Mucosa of descending colon (tissue), 3 donors: ENCODE data around the gene NFIB. TPM values are rescaled to one million over a fixed set of nuclear protein-coding genes. Genes with fewer than 3 reads are reported as not detected.

Experiments
- ATAC-seq: fragments of 200-7000 bp; cut with Tn5 transposase; one replicate; pipeline ENCODE4 v1.9.1; 2020; ENCODE audit warnings: mild to moderate bottlenecking, moderate library complexity
- DNase-seq, 3 donors: peaks; one replicate each; pipeline ENCODE4 v3.0.0-alpha.2; 2020
- H3K36me3 ChIP-seq: fragments of 200-600 bp; one replicate; pipeline ENCODE4 v1.8.0; 2021; ENCODE audit warnings: low read depth, mild to moderate bottlenecking
- H3K4me1 ChIP-seq: fragments of 200-600 bp; one replicate; pipeline ENCODE4 v1.8.0; 2021; ENCODE audit warnings: low read depth, mild to moderate bottlenecking
- H3K4me3 ChIP-seq: fragments of 200-600 bp; one replicate; pipeline ENCODE4 v1.8.0; 2021; ENCODE audit warnings: mild to moderate bottlenecking
- H3K9me3 ChIP-seq: fragments of 200-600 bp; one replicate; pipeline ENCODE4 v1.8.0; 2021; ENCODE audit warnings: mild to moderate bottlenecking
- intact Hi-C, 2 donors: fragments of 100-400 bp; cut with DNase I in 1 of 2; cut with micrococcal nuclease in 1 of 2; formaldehyde crosslinking; loops; one replicate each; pipeline versions ENCODE4 v1.11.0 to v1.11.1; 2022; cut with DNase I, micrococcal nuclease
- total RNA-seq, 3 donors: library from RNA; stranded (reverse); fragmentation: NEBNext Ultra II Directional in 2 of 3; extraction: Animal tissue kit (Norgen Biotek cat#: 25700) in 2 of 3; gene quantifications; one replicate each; pipeline versions ENCODE4 v1.2.1 to v1.2.4, GENCODE V29; 2021 to 2023
- TF ChIP-seq, protein P1 (sequence below): fragments of 200-600 bp; IDR thresholded peaks from one replicate; pipeline ENCODE4 v1.8.0; 2022; ENCODE audit warnings: antibody characterized with exemption, mild to moderate bottlenecking
- donor health status: DM: no; HTN: no; CAD: no; lungs with moderate emphysema.
- donor health status: DM: no; HTN: no; CAD: no.
- donor health status: DM: no; HTN: yes; CAD: no.

The NFIB gene
- total RNA-seq, 3 donors from 2014 or later = 59.7 to 85.5 (median 62.6) TPM

DNA sequence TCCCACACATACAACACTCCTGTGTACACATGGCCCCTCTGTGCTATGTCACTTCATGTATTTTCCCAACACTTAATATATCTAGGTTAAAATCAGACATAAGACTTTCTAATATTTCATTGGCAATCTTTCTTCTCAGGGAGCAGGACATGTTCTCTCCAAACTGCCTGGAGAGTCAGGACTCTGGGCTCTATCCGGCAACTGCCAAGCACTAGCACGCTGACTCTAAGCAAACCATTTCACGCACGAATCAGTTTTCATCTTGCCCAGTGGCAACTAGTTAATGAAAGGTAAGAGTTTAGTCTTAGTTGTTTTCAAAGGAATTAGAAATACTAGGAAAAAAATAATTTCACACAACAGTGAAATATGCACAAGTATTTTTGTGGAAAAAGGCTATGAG is 124.8 kb downstream of the NFIB start:
- no peak for DNase-seq
- intact Hi-C loops = no loop called here
- Histone ChIP-seq H3K36me3 (no peaks in the 10 kb centered on the region), H3K4me1 (no peaks in the 10 kb centered on the region), H3K9me3 (no peaks in the 10 kb centered on the region), H3K4me3 (no peak overlapping the region)
- TF ChIP-seq, protein P1, sequence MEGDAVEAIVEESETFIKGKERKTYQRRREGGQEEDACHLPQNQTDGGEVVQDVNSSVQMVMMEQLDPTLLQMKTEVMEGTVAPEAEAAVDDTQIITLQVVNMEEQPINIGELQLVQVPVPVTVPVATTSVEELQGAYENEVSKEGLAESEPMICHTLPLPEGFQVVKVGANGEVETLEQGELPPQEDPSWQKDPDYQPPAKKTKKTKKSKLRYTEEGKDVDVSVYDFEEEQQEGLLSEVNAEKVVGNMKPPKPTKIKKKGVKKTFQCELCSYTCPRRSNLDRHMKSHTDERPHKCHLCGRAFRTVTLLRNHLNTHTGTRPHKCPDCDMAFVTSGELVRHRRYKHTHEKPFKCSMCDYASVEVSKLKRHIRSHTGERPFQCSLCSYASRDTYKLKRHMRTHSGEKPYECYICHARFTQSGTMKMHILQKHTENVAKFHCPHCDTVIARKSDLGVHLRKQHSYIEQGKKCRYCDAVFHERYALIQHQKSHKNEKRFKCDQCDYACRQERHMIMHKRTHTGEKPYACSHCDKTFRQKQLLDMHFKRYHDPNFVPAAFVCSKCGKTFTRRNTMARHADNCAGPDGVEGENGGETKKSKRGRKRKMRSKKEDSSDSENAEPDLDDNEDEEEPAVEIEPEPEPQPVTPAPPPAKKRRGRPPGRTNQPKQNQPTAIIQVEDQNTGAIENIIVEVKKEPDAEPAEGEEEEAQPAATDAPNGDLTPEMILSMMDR = no peak
- ATAC-seq = no peak

DNA sequence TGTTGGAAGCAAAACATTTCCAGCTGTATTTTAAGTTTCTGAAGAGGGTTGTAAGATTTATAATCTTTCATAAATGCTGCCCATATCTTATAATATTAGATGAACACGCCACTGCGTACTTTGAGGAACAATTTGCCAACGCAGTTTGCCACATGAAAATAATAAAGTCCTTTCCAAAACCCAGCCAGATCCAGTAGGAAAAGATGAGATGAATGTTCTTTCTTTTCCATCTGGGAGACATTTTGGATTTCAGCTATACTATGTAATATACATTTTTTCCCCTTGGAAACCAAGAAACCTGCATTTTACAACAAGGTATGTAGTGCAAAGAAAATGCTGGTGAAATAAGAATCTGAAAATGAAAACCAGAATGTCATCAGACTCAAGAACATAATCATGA is 125.4 kb downstream of the NFIB start:
- H3K9me3 ChIP-seq = no peaks in the 10 kb centered on the region
- intact Hi-C loops = no loop called here
- H3K36me3 ChIP-seq = no peaks in the 10 kb centered on the region
- no peak for ATAC-seq
- DNase-seq = no peak
- H3K4me3 ChIP-seq = no peak overlapping the region
- no peaks in the 10 kb centered on the region for H3K4me1 ChIP-seq
- TF ChIP-seq, protein P1 = no peak

DNA sequence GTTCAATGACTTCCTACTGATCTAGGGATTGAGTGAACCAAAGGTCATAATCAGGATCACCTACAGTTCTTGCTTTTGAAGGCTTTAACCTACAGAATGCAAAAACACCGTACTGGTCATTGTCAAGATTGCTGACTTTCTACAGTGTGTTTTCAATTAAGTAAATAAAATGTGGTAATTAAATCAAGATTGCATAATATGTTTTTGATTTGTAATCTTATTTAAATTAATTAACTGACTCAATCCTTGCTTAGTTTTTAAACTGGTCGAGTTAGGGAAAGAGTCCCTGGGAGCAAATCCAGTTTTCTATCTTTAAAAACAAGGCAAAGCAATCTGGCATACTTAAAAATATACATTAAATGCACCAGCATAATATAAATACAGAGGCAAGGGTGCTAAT is 125.9 kb downstream of the NFIB start:
- no peak for DNase-seq
- intact Hi-C loops = no loop called here
- Histone ChIP-seq H3K9me3 (no peaks in the 10 kb centered on the region), H3K36me3 (no peaks in the 10 kb centered on the region), H3K4me3 (no peak overlapping the region), H3K4me1 (no peaks in the 10 kb centered on the region)
- TF ChIP-seq, protein P1 = no peak
- no peak for ATAC-seq

DNA sequence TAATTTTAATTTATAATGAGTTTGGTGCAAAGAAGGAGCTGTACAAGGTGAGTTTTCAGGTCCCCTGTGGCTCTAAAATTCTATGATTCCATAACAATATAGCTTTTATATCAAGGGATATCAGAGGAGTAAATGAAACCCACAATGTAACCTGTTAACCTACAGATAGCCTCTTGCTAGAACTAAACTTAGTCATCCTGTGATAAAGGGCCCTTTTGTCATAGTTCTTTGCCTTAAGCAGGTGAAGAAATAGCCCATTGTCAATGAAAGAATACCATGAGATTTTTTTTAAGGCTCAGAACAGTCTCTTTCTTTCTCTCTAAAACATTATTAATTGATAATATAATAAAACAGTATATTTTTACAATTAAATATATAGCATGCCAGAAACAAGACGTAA is 127.8 kb downstream of the NFIB start:
- ATAC-seq = no peak
- TF ChIP-seq, protein P1 = no peak
- H3K4me3 ChIP-seq = no peak overlapping the region
- H3K36me3 ChIP-seq = no peaks in the 10 kb centered on the region
- H3K4me1 ChIP-seq = no peaks in the 10 kb centered on the region
- no peak for DNase-seq
- intact Hi-C loops = no loop called here
- no peaks in the 10 kb centered on the region for H3K9me3 ChIP-seq

DNA sequence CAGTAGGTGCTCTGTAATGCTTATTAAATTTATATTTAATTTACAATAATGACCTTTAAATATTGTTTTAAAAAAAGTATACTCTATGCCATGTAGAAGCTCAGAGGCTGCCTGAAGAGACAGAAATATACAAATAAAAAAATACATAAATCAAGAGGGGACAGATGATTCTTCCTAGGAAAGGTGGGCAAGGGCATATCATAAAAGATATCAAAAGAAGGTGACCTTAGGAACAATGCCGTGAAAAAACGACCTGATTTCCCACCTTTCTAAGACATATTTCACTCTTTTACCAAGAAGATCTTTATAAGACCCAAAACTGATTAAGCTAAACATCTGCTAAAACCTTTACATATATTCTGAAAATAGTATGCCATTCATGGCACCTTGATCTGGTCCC is 128.9 kb downstream of the NFIB start:
- Histone ChIP-seq H3K4me1 (peaks cover 10% of the 10 kb centered on the region), H3K4me3 (no peak overlapping the region), H3K36me3 (no peaks in the 10 kb centered on the region), H3K9me3 (no peaks in the 10 kb centered on the region)
- intact Hi-C loops = no loop called here
- DNase-seq (no peak), ATAC-seq (no peak)
- TF ChIP-seq, protein P1 = no peak

DNA sequence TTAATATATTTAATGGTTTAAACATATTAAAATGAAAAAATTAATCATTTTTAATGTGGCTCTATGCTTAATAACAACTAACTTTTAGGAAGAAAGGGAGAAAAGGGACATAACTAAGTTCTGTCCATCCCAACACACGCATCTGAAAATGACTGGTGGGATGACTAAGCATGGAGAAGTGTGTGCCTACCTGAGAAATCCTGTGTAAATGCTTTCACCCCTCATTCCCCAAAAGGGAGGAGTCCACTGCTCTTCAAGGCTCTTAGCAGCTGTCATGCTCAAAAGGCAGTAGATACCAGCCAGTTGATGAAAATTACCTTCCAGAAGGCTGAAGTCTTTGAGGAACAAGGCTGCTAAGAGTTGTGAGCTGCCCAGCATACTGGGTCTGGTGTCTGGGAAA is 130.9 kb downstream of the NFIB start:
- Histone ChIP-seq H3K36me3 (no peaks in the 10 kb centered on the region), H3K9me3 (no peaks in the 10 kb centered on the region), H3K4me3 (no peak overlapping the region), H3K4me1 (peaks cover 15% of the 10 kb centered on the region)
- intact Hi-C loops = no loop called here
- TF ChIP-seq, protein P1 = no peak
- ATAC-seq = no peak
- no peak for DNase-seq
